GM23338 (cell line): ENCODE results near the gene CHMP6.
A peak's percentile ranks its signal among the peaks of the same experiment; 100 is the strongest.

Experiments
- CREB1 ChIP-seq: fragments of 250-450 bp; sonication (Bioruptor Pico); IDR thresholded peaks from 2 replicates; pipeline ENCODE4 v1.5.0; 2020; ENCODE audit warnings: low read depth, mild to moderate bottlenecking, moderate library complexity
- CTCF ChIP-seq, 2 experiments: fragments of 200-600 bp in 1 of 2; sonication (generic) in 1 of 2; conservative IDR thresholded peaks; 2 replicates each; pipeline versions ENCODE4 v1.5.1 to v1.6.1; 2016 to 2017; ENCODE audit warnings: antibody characterized with exemption in 2 of 2, low read depth in 2 of 2, mild to moderate bottlenecking in 2 of 2, moderate library complexity in 1 of 2
- EZH2 ChIP-seq: fragments of 200-600 bp; sonication (generic); IDR thresholded peaks from one replicate; pipeline ENCODE4 v1.8.0; 2017; ENCODE audit warnings: antibody characterized with exemption, mild to moderate bottlenecking, low read depth; ENCODE audit not compliant: unreplicated experiment
- EZH2phosphoT487 ChIP-seq: fragments of 200-600 bp; sonication (generic); IDR thresholded peaks from one replicate; pipeline ENCODE4 v1.8.1; 2018; ENCODE audit warnings: antibody characterized with exemption; ENCODE audit not compliant: unreplicated experiment
- POLR2AphosphoS5 ChIP-seq: IDR thresholded peaks from 2 replicates; pipeline ENCODE4 v1.6.1; 2016; ENCODE audit warnings: antibody characterized with exemption, low read depth
- REST ChIP-seq: IDR thresholded peaks from one replicate; pipeline ENCODE4 v1.6.1; 2018; ENCODE audit warnings: antibody characterized with exemption; ENCODE audit not compliant: unreplicated experiment

- TF ChIP-seq CTCF (conservative IDR thresholded peaks at IDR 0.05; ENCODE audit: low read depth in 2 of 2) (peak in 1 of 2 experiments; percentile 20; a peak in 1 of 4 replicates), POLR2AphosphoS5 (no peak), CREB1 (CRISPR knock-in tag) (no peak), EZH2 (no peak), EZH2phosphoT487 (no peak), REST (no peak)
Measured at GRCh38 chr17:80996422-80997305, 5.0 kb downstream of the CHMP6 start.
